Stomach smooth muscle (tissue), 2 donors: ENCODE results near the gene EN2.

ENCODE experiments used
- H3K27ac ChIP-seq: one replicate; pipeline ENCODE4 v1.7.0; 2013; ENCODE audit warnings: mild to moderate bottlenecking, low read length, inconsistent platforms
- H3K27me3 ChIP-seq, 2 donors: one replicate each; pipeline ENCODE4 v1.7.0; 2013; ENCODE audit warnings: low read length in 2 of 2; ENCODE audit not compliant: insufficient read depth in 2 of 2, control insufficient read depth in 1 of 2
- H3K36me3 ChIP-seq, 2 donors: one replicate each; pipeline ENCODE4 v1.7.0; 2013; ENCODE audit warnings: low read length in 2 of 2; ENCODE audit not compliant: control insufficient read depth in 2 of 2, insufficient read depth in 2 of 2
- H3K4me1 ChIP-seq: one replicate; pipeline ENCODE4 v1.7.0; 2013; ENCODE audit warnings: low read length; ENCODE audit not compliant: control insufficient read depth, insufficient read depth
- H3K4me3 ChIP-seq, 2 donors: one replicate each; pipeline ENCODE4 v1.7.0; 2013; ENCODE audit warnings: low read length in 2 of 2
- H3K9ac ChIP-seq, 2 donors: one replicate each; pipeline ENCODE4 v1.7.0; 2013; ENCODE audit warnings: low read length in 2 of 2, mild to moderate bottlenecking in 1 of 2
- H3K9me3 ChIP-seq, 2 donors: one replicate each; pipeline ENCODE4 v1.7.0; 2013; ENCODE audit warnings: low read length in 2 of 2; ENCODE audit not compliant: control insufficient read depth in 2 of 2
- donor health status: healthy.
- donor health status: Pancreatic carcinoma.

Gene EN2

DNA sequence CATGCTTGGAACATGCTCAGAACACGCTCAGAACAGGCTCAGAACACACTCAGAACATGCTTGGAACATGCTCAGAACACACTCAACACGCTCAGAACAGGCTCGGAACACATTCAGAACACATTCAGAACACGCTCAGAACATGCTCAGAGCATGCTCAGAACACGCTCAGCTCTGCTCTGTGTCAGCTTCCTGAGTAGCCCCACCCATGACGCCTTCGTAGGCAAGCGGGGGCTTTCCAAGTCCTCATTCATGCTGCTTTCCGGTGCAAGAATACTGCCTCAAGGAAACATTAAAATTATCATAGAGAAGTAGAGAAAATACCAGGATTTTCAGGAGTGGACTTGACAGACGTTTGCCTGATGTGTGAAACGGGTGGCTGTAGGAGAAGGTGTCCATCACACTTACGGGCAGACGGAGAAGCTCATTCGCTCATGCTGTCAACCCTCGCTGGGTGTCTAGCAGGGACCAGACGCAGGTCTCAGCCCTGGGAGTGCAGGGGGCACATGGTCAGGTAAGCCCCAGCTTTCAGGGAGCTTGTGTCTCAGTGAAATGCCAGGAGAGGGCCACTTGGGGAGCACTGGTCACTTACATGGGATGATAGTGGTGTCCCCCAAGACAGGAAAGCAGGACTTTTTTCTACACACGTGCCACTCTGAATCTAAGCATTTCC is 24.7 kb downstream of the EN2 start:
- Histone ChIP-seq H3K9me3 (peaks cover 0 to 3% of the 10 kb centered on the region in 2 donors), H3K27me3 (peaks cover 38 to 43% of the 10 kb centered on the region in 2 donors), H3K27ac (no peak overlapping the region), H3K9ac (no peak overlapping the region), H3K4me1 (no peaks in the 10 kb centered on the region), H3K36me3 (no peaks in the 10 kb centered on the region), H3K4me3 (no peak overlapping the region)

DNA sequence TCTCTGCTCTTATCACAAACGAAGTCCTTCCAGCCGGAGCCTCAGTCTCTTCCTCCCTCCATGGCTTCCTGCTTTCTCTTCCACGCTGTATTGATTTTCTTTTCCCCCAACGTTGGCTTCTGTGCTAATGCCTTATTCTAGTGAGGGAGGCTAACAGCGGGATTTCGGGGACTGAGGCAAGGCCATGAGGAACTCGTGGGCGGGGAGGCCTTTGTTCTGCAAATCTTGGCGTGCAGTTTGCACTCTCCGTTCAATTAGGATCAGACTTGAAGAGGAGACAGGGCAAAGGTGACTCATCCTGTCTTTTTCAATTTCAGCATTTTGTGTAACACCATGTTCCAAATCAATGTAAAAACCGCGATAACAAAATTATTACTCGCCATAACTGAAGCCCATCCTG is 25.3 kb downstream of the EN2 start:
- no peaks in the 10 kb centered on the region for H3K36me3 ChIP-seq
- H3K27ac ChIP-seq = no peak overlapping the region
- H3K9me3 ChIP-seq = peaks cover 0 to 3% of the 10 kb centered on the region in 2 donors
- H3K27me3 ChIP-seq = peaks cover 38 to 43% of the 10 kb centered on the region in 2 donors
- no peak overlapping the region for H3K4me3 ChIP-seq
- H3K4me1 ChIP-seq = no peaks in the 10 kb centered on the region
- H3K9ac ChIP-seq = no peak overlapping the region

DNA sequence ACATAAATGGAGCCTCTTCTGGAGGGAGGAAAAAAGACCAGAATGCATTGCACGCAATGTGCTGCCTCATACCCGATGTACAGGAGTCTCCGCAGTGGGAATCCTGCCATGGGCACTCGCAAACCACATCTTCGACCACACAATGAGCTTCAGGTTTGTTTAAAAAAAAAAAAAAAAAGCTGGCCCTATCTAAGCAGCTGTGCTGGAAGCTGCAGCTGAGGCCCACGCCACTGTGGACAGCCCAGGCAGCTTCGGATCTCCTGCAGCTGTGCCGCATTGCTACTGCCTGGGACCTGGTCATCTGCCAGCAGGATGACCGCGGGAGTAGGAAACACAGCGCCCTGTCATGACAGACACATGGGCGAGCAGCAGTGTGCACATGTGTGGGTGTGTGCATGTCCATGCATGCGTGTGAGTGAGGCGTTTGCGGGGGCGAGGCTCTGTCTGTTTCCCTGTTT is 26.0 kb downstream of the EN2 start:
- peaks cover 0 to 3% of the 10 kb centered on the region in 2 donors for H3K9me3 ChIP-seq
- no peaks in the 10 kb centered on the region for H3K36me3 ChIP-seq
- H3K27ac ChIP-seq = no peak overlapping the region
- peaks cover 39 to 40% of the 10 kb centered on the region in 2 donors for H3K27me3 ChIP-seq
- H3K4me1 ChIP-seq = no peaks in the 10 kb centered on the region
- no peak overlapping the region for H3K4me3 ChIP-seq
- H3K9ac ChIP-seq = no peak overlapping the region

DNA sequence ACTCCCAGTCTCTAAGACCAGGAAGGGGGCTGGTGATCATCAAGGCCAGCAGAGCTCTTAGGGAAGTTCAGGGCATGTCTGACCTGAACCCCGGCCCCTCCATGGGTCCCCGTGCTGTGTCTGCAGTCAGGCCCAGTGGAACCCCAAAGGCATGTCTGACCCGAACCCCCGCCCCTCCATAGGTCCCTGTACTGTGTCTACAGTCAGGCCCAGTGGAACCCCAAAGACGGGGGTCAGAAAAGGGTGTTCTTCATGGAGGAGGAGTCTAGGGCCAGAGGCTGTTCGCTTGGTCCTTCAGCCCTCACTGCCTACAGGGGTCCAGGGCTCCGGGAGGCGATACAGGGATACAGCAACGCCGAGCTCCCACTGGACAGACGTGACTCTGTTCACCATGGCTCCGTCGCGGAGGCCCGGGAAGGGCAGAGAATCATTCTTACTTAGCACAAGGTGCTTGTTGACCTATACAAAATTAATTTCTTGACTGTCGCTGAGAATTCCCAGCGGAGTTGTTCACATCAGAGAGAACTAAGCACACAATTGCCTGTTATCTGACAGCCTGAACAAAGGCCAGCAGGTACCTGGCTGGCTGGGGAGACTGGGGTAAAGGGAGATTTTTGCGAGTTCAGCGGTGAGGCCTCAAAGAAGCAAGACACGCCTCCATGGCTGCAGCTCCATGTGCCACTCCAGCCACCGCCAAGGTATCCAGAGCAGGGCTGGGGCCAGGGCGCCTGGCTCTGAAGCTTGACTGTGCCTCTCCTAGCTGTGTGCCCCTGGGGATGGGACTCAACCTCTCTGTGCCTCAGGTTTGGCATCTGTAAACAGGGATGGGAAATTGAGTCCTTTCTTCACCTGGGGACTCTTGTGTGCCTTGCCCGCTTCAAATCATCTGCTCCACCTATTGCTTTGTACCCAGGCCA is 26.8 kb downstream of the EN2 start:
- no peak overlapping the region for H3K4me3 ChIP-seq
- no peaks in the 10 kb centered on the region for H3K36me3 ChIP-seq
- H3K9ac ChIP-seq = no peak overlapping the region
- H3K4me1 ChIP-seq = no peaks in the 10 kb centered on the region
- peaks cover 44 to 47% of the 10 kb centered on the region in 2 donors for H3K27me3 ChIP-seq
- peaks cover 0 to 3% of the 10 kb centered on the region in 2 donors for H3K9me3 ChIP-seq
- H3K27ac ChIP-seq = no peak overlapping the region

DNA sequence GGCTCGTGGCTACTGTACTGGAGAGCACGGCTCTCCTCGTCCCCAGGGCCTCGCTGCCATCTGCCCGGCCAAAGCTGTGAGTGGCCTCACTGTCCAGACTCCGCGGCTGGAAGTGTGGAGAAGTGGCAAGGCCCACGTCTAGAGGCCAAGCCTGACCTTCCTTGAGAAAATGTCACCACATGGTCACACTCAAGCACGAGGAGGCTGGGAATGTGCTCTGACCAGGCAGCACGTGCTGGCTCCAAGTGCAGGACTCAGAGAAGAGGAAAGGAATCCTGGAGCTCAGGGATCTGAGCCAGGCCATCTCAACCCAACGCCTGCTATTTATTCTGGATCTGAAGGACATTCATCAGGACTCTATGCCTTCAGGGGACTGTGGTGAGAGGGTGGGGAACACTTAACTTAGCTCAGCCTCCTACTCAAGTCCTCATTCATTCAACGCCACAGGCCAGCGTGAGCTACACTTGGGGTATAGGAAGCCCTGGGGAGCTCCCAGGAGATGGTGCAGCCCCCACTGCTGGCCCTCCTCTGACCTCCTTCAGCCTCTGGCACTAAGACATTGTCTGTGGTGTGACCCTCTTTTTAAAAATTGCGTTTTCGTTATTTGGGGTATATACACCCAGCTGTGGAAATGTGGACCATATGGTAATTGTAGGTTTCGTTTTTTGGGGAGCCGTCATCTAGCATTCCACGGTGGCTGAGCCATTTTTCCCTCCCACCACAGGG is 29.0 kb downstream of the EN2 start:
- Histone ChIP-seq H3K9ac (no peak overlapping the region), H3K9me3 (peaks cover 0 to 3% of the 10 kb centered on the region in 2 donors), H3K4me3 (no peak overlapping the region), H3K4me1 (peaks cover 16% of the 10 kb centered on the region), H3K27ac (no peak overlapping the region), H3K36me3 (no peaks in the 10 kb centered on the region), H3K27me3 (peaks cover 48 to 49% of the 10 kb centered on the region in 2 donors)

DNA sequence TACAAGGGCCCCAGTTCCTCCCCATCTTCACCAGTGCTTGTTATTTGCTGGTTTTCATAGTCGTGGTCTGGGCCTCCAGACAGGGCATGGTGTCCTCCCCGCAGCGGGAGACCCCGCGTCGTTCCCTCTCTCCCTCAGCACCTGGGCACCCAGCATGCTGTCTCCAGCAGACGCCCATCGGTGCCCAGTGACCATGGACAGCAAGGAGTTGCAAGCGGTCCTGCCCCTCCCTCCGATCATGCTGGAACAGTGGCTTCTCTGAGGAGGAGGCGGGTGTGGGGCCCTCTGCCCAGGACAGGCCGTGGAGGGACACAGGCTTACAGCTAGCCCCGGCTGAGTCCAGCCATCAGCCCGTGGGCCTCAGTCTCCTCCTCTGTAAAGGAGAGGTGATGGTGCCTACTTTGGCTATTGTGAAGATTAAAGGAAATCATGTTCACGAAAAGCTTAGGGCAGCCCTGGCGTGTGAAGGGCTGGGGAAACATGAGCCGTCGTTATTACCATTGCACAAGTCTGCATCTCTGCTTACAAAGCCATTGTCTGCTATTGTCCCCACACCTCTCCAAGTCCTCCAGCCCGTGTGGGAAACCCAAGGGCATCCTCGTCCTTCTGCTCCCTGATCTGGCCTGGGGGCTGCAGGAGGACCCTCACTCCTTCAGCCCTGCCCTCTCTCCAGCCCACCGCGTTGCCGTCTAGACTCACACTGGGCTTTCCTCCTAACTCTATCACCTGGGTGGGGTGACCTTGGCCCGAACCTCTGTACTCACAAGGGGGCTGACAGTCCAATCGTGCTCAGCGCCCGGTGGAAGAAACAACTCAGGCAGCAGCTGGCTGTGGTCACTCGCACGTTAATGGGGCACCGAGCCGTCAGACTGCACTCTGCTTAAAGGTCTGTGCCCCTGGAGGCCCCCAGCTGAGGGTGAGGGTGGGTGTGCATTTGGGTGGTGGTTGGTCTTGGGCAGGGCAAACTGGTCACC is 29.9 kb downstream of the EN2 start:
- Histone ChIP-seq H3K36me3 (no peaks in the 10 kb centered on the region), H3K27ac (no peak overlapping the region), H3K4me3 (no peak overlapping the region), H3K9me3 (no peaks in the 10 kb centered on the region), H3K27me3 (peaks cover 43% of the 10 kb centered on the region in 2 donors), H3K9ac (no peak overlapping the region), H3K4me1 (peaks cover 16% of the 10 kb centered on the region)

DNA sequence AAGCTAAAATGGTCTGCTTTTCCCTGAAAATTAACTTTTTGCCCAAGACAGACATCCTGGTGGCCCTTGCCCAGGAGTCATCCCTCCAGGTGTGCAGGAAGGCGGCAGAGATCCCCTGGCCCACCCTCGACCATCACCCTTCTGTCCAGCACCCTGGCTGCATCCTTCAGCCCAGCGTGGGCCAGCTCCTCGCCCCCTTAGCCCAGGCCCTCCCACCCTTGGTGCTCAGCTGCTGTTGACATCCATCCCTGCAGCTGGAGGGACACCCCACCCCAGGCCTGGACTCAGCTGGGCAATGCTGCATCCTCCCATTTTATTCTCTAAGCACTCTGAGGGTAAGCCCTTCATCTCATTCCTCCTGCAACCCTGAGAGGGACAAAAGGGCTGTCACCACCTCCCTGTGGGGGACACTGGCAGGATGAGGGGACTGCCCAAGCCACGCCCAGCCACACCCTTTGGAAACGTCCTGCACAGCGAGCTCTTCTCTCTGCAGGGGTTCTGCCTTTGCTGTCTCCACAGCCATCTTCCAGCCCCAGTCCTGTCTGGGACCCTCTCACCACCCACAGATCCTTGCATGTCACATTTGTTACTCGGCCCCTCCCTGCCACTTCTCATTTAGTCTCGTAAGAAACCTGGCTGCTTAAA is 30.7 kb downstream of the EN2 start:
- Histone ChIP-seq H3K9ac (no peak overlapping the region), H3K4me1 (peaks cover 16% of the 10 kb centered on the region), H3K27ac (no peak overlapping the region), H3K4me3 (no peak overlapping the region), H3K27me3 (peaks cover 35 to 36% of the 10 kb centered on the region in 2 donors), H3K9me3 (no peaks in the 10 kb centered on the region), H3K36me3 (no peaks in the 10 kb centered on the region)

DNA sequence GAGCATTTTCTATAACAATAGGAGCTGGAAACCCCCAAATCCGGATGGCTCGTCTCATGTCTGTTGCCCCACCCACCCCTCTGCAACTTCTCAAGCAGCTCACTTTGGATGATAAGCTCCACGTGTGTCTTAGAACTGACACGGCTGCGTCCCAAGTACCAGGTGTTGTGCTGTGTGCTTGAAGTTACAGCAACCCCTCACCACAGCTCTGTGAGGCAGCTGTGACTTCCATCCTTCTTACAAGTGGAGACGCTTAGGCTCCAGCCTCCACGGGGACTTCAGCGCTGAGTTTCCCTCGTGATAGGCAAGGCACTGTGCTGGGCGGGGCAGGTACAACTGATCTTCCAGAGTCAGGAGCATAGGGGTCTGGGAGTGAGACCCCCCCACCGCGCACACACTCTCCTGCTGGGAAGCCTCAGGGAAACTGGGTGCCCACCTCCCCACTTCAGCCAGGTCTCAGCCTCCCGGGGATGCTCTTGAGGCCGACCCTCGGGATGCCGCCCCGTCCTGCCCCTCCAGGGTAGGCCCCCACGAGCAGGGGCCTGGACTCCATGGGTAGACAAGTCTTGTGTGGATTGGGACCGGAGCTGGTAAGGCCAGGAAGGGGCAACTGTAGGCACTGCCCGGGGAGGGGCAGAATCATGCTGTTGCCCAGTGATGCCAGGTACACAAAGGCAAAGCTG is 31.4 kb downstream of the EN2 start:
- H3K27me3 ChIP-seq = peaks cover 30 to 38% of the 10 kb centered on the region in 2 donors
- H3K4me1 ChIP-seq = peaks cover 16% of the 10 kb centered on the region
- no peak overlapping the region for H3K27ac ChIP-seq
- H3K36me3 ChIP-seq = no peaks in the 10 kb centered on the region
- no peaks in the 10 kb centered on the region for H3K9me3 ChIP-seq
- H3K9ac ChIP-seq = no peak overlapping the region
- no peak overlapping the region for H3K4me3 ChIP-seq
